ENCODE results near the gene FTO.

Gene FTO

GRCh38 chr16:53755026-53755910 is 51.3 kb downstream of the FTO start:
- no peak for DNase-seq (ENCODE audit: low spot score)

- DNase-seq (ENCODE audit: low spot score), result no peak
Observed at GRCh38 chr16:53756275-53756996, 52.5 kb downstream of the FTO start.

- DNase-seq (ENCODE audit: low spot score), result no peak
Observed at GRCh38 chr16:53757971-53758609, 54.1 kb downstream of the FTO start.

GRCh38 chr16:53761962-53762703 is 58.2 kb downstream of the FTO start:
- DNase-seq (ENCODE audit: low spot score), result no peak

GRCh38 chr16:53766304-53767016 is 62.5 kb downstream of the FTO start:
- DNase-seq (ENCODE audit: low spot score), result no peak

GRCh38 chr16:53768167-53768566 is 64.2 kb downstream of the FTO start:
- no peak for DNase-seq (ENCODE audit: low spot score)

- DNase-seq (ENCODE audit: low spot score), result no peak
Observed at GRCh38 chr16:53768593-53768992, 64.6 kb downstream of the FTO start.

GRCh38 chr16:53769185-53769584 is 65.2 kb downstream of the FTO start:
- no peak for DNase-seq (ENCODE audit: low spot score)

- no peak for DNase-seq (ENCODE audit: low spot score)
Observed at GRCh38 chr16:53769787-53770186, 65.8 kb downstream of the FTO start.

GRCh38 chr16:53770641-53771040 is 66.7 kb downstream of the FTO start:
- DNase-seq (ENCODE audit: low spot score), result no peak

- DNase-seq (ENCODE audit: low spot score), result no peak
Observed at GRCh38 chr16:53771655-53772497, 67.9 kb downstream of the FTO start.

GRCh38 chr16:53773150-53773846 is 69.3 kb downstream of the FTO start:
- DNase-seq (ENCODE audit: low spot score), result peak; percentile 55

GRCh38 chr16:53773881-53774280 is 69.9 kb downstream of the FTO start:
- no peak for DNase-seq (ENCODE audit: low spot score)

- no peak for DNase-seq (ENCODE audit: low spot score)
Observed at GRCh38 chr16:53775106-53775820, 71.3 kb downstream of the FTO start.

- DNase-seq (ENCODE audit: low spot score), result no peak
Observed at GRCh38 chr16:53775821-53776431, 72.0 kb downstream of the FTO start.

- no peak for DNase-seq (ENCODE audit: low spot score)
Observed at GRCh38 chr16:53779186-53779585, 75.2 kb downstream of the FTO start.

GRCh38 chr16:53780051-53780450 is 76.1 kb downstream of the FTO start:
- DNase-seq (ENCODE audit: low spot score), result no peak

- DNase-seq (ENCODE audit: low spot score), result no peak
Observed at GRCh38 chr16:53781023-53781605, 77.2 kb downstream of the FTO start.

All from iPS-NIHi11 (cell line).